DOHH2 (cell line): Measurements from ENCODE around the gene SPATC1L.

Experiments used
- CTCF ChIP-seq: fragments of 200-600 bp; sonication (generic); IDR thresholded peaks from one replicate; pipeline ENCODE4 v1.5.1; 2014; ENCODE audit warnings: antibody characterized with exemption, mild to moderate bottlenecking, low read depth, low read length; ENCODE audit not compliant: poor library complexity, severe bottlenecking
- EZH2phosphoT487 ChIP-seq: fragments of 200-600 bp; sonication (generic); IDR thresholded peaks from 2 replicates; pipeline ENCODE4 v1.6.1; 2017; ENCODE audit warnings: borderline replicate concordance, mild to moderate bottlenecking, antibody characterized with exemption, low read length, moderate library complexity, mixed read lengths

GRCh38 chr21:46171585-46171984 is 12.7 kb downstream of the SPATC1L start:
- TF ChIP-seq CTCF (no peak), EZH2phosphoT487 (no peak)
